ENCODE results near the gene KRTAP12-1. TPM values are rescaled to one million over a fixed set of nuclear protein-coding genes. Genes with fewer than 3 reads are reported as not detected.
A peak's percentile ranks its signal among the peaks of the same experiment; 100 is the strongest.

Gene KRTAP12-1
- total RNA-seq, 2 experiments from 2014 or later, result not detected

- Histone ChIP-seq H3K36me3 (ENCODE audit: insufficient read depth, low read length) (no peaks in the 10 kb centered on the region), H3K27ac (ENCODE audit: low read depth in 1 of 2, low read length in 2 of 2) (no peak overlapping the region), H3K27me3 (ENCODE audit: control insufficient read depth in 1 of 2, insufficient read depth in 2 of 2, low read length in 2 of 2) (peaks cover 74 to 82% of the 10 kb centered on the region in 2 experiments), H3K4me1 (ENCODE audit: insufficient read depth, low read length) (peaks cover 54% of the 10 kb centered on the region), H3K9me3 (ENCODE audit: control insufficient read depth in 1 of 2, insufficient read depth in 1 of 2, low read length in 2 of 2) (peaks cover 6 to 48% of the 10 kb centered on the region in 2 experiments), H3K4me3 (ENCODE audit: low read length) (peak overlapping the region; percentile 0)
- intact Hi-C loops (cut with DNase I, micrococcal nuclease), result no loop called here
- peaks cover 39% of the 10 kb centered on the region for H3K4me1 Mint-ChIP-seq (ENCODE audit: low read depth)
- ChIA-PET CTCF (interaction anchor here (1.0 kb wide), 1 partner anchor 31 kb away, joined by 3 read pairs; no protein-coding TSS in a partner anchor), POLR2A (interaction anchor here (1.2 to 3.2 kb wide), 3 partner anchors 8 to 92 kb away, joined by 5 to 18 read pairs (median 5); partner anchors contain the start of gene KRTAP12-3)
- DNase-seq (peak in 3 of 14 experiments; percentile 13 to 32 (median 20)), ATAC-seq (ENCODE audit: poor library complexity) (peak; percentile 28)
- no peaks in the 10 kb centered on the region for H3K36me3 Mint-ChIP-seq (ENCODE audit: low read depth)
- no peaks in the 10 kb centered on the region for H3K9me3 Mint-ChIP-seq
- H3K27me3 Mint-ChIP-seq, result peaks cover 93% of the 10 kb centered on the region
- H3K27ac Mint-ChIP-seq, result no peak overlapping the region
- peak overlapping the region; percentile 48 for H3K4me3 Mint-ChIP-seq
- TF ChIP-seq CTCF (IDR thresholded peaks at IDR 0.05), result no peak
Observed at GRCh38 chr21:44710756-44711326, 28.9 kb upstream of the KRTAP12-1 start.

DNA sequence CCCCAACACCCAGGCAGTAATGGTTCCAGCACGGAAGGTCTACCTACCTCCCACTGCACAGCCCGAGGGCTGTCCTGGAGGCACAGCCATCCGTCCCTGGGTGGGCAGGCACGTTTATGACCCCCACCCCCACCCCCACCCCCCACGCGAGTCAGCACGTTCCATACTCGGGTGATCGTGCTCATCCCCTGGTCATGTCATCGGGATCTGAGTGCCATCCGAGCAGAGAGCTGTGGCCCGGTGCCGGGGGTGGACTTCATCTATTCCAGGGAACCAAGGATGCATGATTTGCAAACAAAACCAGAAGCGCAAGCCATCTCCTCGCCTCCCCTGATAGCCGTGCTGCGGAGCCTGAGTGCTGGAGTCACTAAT, 28.3 kb upstream of the KRTAP12-1 start:
- intact Hi-C loops (cut with DNase I, micrococcal nuclease), result no loop called here
- no peaks in the 10 kb centered on the region for H3K36me3 Mint-ChIP-seq (ENCODE audit: low read depth)
- Histone ChIP-seq H3K9me3 (ENCODE audit: control insufficient read depth in 1 of 2, insufficient read depth in 1 of 2, low read length in 2 of 2) (peaks cover 7 to 50% of the 10 kb centered on the region in 2 experiments), H3K27me3 (ENCODE audit: control insufficient read depth in 1 of 2, insufficient read depth in 2 of 2, low read length in 2 of 2) (peaks cover 76 to 81% of the 10 kb centered on the region in 2 experiments), H3K4me1 (ENCODE audit: insufficient read depth, low read length) (peaks cover 54% of the 10 kb centered on the region), H3K4me3 (ENCODE audit: low read length) (no peak overlapping the region), H3K36me3 (ENCODE audit: insufficient read depth, low read length) (no peaks in the 10 kb centered on the region), H3K27ac (ENCODE audit: low read depth in 1 of 2, low read length in 2 of 2) (no peak overlapping the region)
- no peaks in the 10 kb centered on the region for H3K9me3 Mint-ChIP-seq
- DNase-seq (peak in 1 of 14 experiments; percentile 27), ATAC-seq (ENCODE audit: poor library complexity) (peak; percentile 15)
- no peak overlapping the region for H3K27ac Mint-ChIP-seq
- peaks cover 93% of the 10 kb centered on the region for H3K27me3 Mint-ChIP-seq
- H3K4me1 Mint-ChIP-seq (ENCODE audit: low read depth), result peaks cover 36% of the 10 kb centered on the region
- H3K4me3 Mint-ChIP-seq, result peak overlapping the region; percentile 30
- CTCF ChIA-PET, result no interaction called here
- TF ChIP-seq CTCF (IDR thresholded peaks at IDR 0.05), result no peak
- POLR2A ChIA-PET, result interaction anchor here (0.8 to 3.2 kb wide), 4 partner anchors 9 to 163 kb away, joined by 4 to 18 read pairs (median 5); partner anchors contain the start of gene KRTAP12-3

DNA sequence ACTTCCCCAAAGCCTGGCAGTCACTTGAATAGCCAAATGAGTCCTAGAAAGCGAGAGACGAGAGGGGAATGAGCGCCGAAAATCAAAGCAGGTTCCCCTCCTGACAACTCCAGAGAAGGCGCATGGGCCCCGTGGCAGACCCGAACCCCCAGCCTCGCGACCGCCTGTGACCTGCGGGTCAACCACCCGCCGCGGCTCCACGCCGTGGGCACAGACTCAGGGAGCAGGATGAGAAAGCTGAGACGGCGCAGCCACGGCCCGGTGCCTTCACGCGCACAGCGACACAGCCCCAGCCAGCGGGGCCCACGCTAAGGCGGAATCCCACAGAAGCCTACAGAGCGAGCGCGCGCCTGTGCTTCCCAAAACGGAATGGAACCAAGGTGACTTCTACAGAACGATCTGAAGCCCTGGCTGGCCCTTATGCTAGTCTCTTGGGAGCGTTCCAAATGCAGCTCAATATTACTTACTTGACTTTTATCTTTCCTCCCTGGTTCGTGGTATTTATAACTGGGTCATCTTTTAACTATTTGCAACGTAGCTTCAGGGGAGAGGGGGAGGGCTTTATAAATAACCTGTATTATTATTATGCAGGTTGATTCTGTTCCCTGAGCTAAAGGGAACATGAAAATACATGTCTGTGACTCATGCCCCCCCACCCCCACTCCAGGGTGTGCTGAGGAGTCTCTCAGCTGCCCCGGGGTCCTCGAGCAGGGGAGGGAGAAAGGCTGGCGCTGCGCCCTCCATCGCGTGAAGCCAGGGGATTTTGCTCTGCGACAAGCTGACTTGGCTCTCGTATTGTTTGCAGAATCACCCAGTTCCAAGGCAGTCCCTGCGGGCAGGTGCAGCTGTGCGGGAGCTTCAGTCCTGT, 27.7 kb upstream of the KRTAP12-1 start:
- H3K4me1 Mint-ChIP-seq (ENCODE audit: low read depth), result peaks cover 30% of the 10 kb centered on the region
- no peak overlapping the region for H3K27ac Mint-ChIP-seq
- DNase-seq (peak in 5 of 14 experiments; percentile 32 to 47 (median 36)), ATAC-seq (ENCODE audit: poor library complexity) (peak; percentile 59)
- Histone ChIP-seq H3K4me1 (ENCODE audit: insufficient read depth, low read length) (peaks cover 54% of the 10 kb centered on the region), H3K27ac (ENCODE audit: low read depth in 1 of 2, low read length in 2 of 2) (no peak overlapping the region), H3K27me3 (ENCODE audit: control insufficient read depth in 1 of 2, insufficient read depth in 2 of 2, low read length in 2 of 2) (peaks cover 78 to 83% of the 10 kb centered on the region in 2 experiments), H3K36me3 (ENCODE audit: insufficient read depth, low read length) (no peaks in the 10 kb centered on the region), H3K9me3 (ENCODE audit: control insufficient read depth in 1 of 2, insufficient read depth in 1 of 2, low read length in 2 of 2) (peaks cover 7 to 53% of the 10 kb centered on the region in 2 experiments), H3K4me3 (ENCODE audit: low read length) (peak overlapping the region; percentile 5)
- CTCF ChIA-PET, result no interaction called here
- H3K9me3 Mint-ChIP-seq, result no peaks in the 10 kb centered on the region
- H3K4me3 Mint-ChIP-seq, result peak overlapping the region; percentile 62
- no peak for TF ChIP-seq CTCF (IDR thresholded peaks at IDR 0.05)
- H3K36me3 Mint-ChIP-seq (ENCODE audit: low read depth), result no peaks in the 10 kb centered on the region
- intact Hi-C loops (cut with DNase I, micrococcal nuclease), result no loop called here
- peaks cover 93% of the 10 kb centered on the region for H3K27me3 Mint-ChIP-seq
- POLR2A ChIA-PET, result interaction anchor here (0.6 to 3.2 kb wide), 6 partner anchors 10 to 411 kb away, joined by 3 to 18 read pairs (median 4); partner anchors contain the start of gene KRTAP12-3
